Stimulated activated CD4-positive, alpha-beta T cell treated with anti-CD3 and anti-CD28 coated beads, Interleukin-4, amount 100 ng/mL, for 24 hours (primary cell): ENCODE results near the gene SGMS1.

Source experiments
- DNase-seq: peaks from one replicate; pipeline ENCODE4 v3.0.0-alpha.2; 2020

Gene SGMS1

GRCh38 chr10:50635286-50635685, 11.5 kb upstream of the SGMS1 start:
- no peak for DNase-seq

- no peak for DNase-seq
Measured at GRCh38 chr10:50634479-50634878, 10.7 kb upstream of the SGMS1 start.

- DNase-seq: no peak
Measured at GRCh38 chr10:50631052-50631451, 7.3 kb upstream of the SGMS1 start.

- peak; percentile 22 for DNase-seq
Measured at GRCh38 chr10:50629495-50630122, 5.9 kb upstream of the SGMS1 start.

- no peak for DNase-seq
Measured at GRCh38 chr10:50627896-50628295, 4.1 kb upstream of the SGMS1 start.

GRCh38 chr10:50627443-50627842, 3.7 kb upstream of the SGMS1 start:
- DNase-seq: no peak

- DNase-seq: no peak
Measured at GRCh38 chr10:50625649-50626132, 1.9 kb upstream of the SGMS1 start.

GRCh38 chr10:50624866-50625501, 1.2 kb upstream of the SGMS1 start:
- peak; percentile 62 for DNase-seq

- peak; percentile 97 for DNase-seq
Measured at GRCh38 chr10:50624413-50624865, 683 bp upstream of the SGMS1 start.

GRCh38 chr10:50622706-50623662, 772 bp downstream of the SGMS1 start:
- peak; percentile 43 for DNase-seq

GRCh38 chr10:50621968-50622705, 1.6 kb downstream of the SGMS1 start:
- peak; percentile 60 for DNase-seq

- no peak for DNase-seq
Measured at GRCh38 chr10:50620899-50621298, 2.9 kb downstream of the SGMS1 start.

- no peak for DNase-seq
Measured at GRCh38 chr10:50619882-50620281, 3.9 kb downstream of the SGMS1 start.

GRCh38 chr10:50619166-50619565, 4.6 kb downstream of the SGMS1 start:
- DNase-seq: no peak

- no peak for DNase-seq
Measured at GRCh38 chr10:50618624-50619023, 5.1 kb downstream of the SGMS1 start.

GRCh38 chr10:50615658-50616057, 8.1 kb downstream of the SGMS1 start:
- DNase-seq: no peak

GRCh38 chr10:50614444-50615137, 9.2 kb downstream of the SGMS1 start:
- no peak for DNase-seq

- no peak for DNase-seq
Measured at GRCh38 chr10:50613726-50614443, 9.9 kb downstream of the SGMS1 start.

- no peak for DNase-seq
Measured at GRCh38 chr10:50613150-50613549, 10.6 kb downstream of the SGMS1 start.

- no peak for DNase-seq
Measured at GRCh38 chr10:50610368-50610767, 13.4 kb downstream of the SGMS1 start.

GRCh38 chr10:50607356-50607925, 16.3 kb downstream of the SGMS1 start:
- no peak for DNase-seq
